ENCODE results near the gene KIAA1217.

DNA sequence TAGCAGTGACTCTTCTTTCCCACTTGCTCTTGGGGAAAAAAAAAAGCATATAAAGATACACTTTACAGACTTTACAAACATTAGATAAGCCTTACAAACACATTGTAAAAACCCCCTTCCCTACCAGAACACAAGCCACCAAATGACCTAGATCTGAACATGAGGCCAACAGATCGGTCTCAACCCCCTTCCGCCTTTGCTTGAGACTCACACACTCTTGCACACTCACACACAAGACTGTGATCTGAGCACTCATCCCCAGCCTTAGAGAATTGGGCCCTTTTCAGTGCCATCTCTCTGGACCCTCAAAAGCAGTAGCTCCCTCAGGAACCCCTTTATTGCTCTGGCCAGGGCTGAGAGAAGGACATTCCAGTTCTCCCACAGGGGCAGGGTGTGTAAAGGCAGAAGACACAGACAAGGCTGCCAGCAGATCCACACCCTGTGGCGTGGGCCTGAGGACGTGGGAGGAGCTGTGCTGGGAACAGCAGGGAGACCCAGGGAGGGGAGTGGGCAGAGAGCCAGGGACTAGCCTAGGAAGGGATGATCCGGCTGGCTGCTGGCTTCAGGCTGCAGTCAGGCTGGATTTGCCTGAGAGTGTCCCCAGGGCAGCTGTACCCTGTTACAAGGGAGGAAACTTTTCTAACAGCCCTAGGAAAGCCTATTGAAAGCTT is 206.7 kb downstream of the KIAA1217 start:
- TF ChIP-seq, protein P1, sequence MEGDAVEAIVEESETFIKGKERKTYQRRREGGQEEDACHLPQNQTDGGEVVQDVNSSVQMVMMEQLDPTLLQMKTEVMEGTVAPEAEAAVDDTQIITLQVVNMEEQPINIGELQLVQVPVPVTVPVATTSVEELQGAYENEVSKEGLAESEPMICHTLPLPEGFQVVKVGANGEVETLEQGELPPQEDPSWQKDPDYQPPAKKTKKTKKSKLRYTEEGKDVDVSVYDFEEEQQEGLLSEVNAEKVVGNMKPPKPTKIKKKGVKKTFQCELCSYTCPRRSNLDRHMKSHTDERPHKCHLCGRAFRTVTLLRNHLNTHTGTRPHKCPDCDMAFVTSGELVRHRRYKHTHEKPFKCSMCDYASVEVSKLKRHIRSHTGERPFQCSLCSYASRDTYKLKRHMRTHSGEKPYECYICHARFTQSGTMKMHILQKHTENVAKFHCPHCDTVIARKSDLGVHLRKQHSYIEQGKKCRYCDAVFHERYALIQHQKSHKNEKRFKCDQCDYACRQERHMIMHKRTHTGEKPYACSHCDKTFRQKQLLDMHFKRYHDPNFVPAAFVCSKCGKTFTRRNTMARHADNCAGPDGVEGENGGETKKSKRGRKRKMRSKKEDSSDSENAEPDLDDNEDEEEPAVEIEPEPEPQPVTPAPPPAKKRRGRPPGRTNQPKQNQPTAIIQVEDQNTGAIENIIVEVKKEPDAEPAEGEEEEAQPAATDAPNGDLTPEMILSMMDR (conservative IDR thresholded peaks at IDR 0.05; ENCODE audit: low read depth, low read length) = no peak
- TF ChIP-seq EZH2 (IDR thresholded peaks at IDR 0.05; ENCODE audit: borderline replicate concordance, low read depth, low read length, poor library complexity, severe bottlenecking) = no peak
